Mesenchymal stem cell (in vitro differentiated cells and primary cell): Measurements from ENCODE around the gene APEH.
"Not testable (repeated sequence)": the region's sequence is repeated elsewhere in the genome, so short reads cannot be mapped to it uniquely, and the experiment has no call there.

Experiments used
- DNase-seq: peaks from one replicate; pipeline ENCODE4 v3.0.0-alpha.2; 2013
- H2AFZ ChIP-seq: one replicate; pipeline ENCODE4 v1.6.1; 2013; ENCODE audit warnings: low read depth, mild to moderate bottlenecking, control low read depth, inconsistent platforms, low read length, moderate library complexity
- H2AK5ac ChIP-seq: 2 replicates; pipeline ENCODE4 v1.6.1; 2013; ENCODE audit warnings: low read length, moderate library complexity, mild to moderate bottlenecking, inconsistent platforms; ENCODE audit not compliant: severe bottlenecking
- H2BK120ac ChIP-seq: one replicate; pipeline ENCODE4 v1.6.1; 2013; ENCODE audit warnings: low read depth, mild to moderate bottlenecking, inconsistent platforms, low read length, moderate library complexity
- H2BK12ac ChIP-seq, 2 experiments: one replicate each; pipeline ENCODE4 v1.6.1; 2013; ENCODE audit warnings: inconsistent platforms in 2 of 2, low read length in 2 of 2, mild to moderate bottlenecking in 2 of 2, moderate library complexity in 2 of 2, control low read depth in 1 of 2
- H2BK15ac ChIP-seq: one replicate; pipeline ENCODE4 v1.6.1; 2013; ENCODE audit warnings: mild to moderate bottlenecking, low read depth, inconsistent platforms; ENCODE audit not compliant: poor library complexity, severe bottlenecking
- H2BK5ac ChIP-seq: 2 replicates; pipeline ENCODE4 v1.6.1; 2013; ENCODE audit warnings: low read depth, mild to moderate bottlenecking, low read length, control low read depth, inconsistent platforms; ENCODE audit not compliant: poor library complexity, severe bottlenecking
- H3K14ac ChIP-seq, 2 experiments: one replicate each; pipeline ENCODE4 v1.6.1; 2013; ENCODE audit warnings: inconsistent platforms in 2 of 2, low read length in 2 of 2, control low read depth in 1 of 2, mild to moderate bottlenecking in 1 of 2, moderate library complexity in 1 of 2
- H3K18ac ChIP-seq, 2 experiments: one replicate each; pipeline ENCODE4 v1.6.1; 2013; ENCODE audit warnings: inconsistent platforms in 2 of 2, low read length in 2 of 2, control low read depth in 1 of 2, low read depth in 1 of 2, mild to moderate bottlenecking in 1 of 2
- H3K23ac ChIP-seq, 2 experiments: one replicate each; pipeline ENCODE4 v1.6.1; 2013; ENCODE audit warnings: inconsistent platforms in 2 of 2, low read length in 2 of 2, mild to moderate bottlenecking in 2 of 2, moderate library complexity in 2 of 2, control low read depth in 1 of 2
- H3K27ac ChIP-seq: 2 replicates; pipeline ENCODE4 v1.5.1; 2013; ENCODE audit warnings: mild to moderate bottlenecking, moderate library complexity, low read length, control low read depth, inconsistent platforms; ENCODE audit not compliant: poor library complexity, severe bottlenecking
- H3K27me3 ChIP-seq, 2 experiments: 2 replicates each; pipeline versions ENCODE4 v1.6.1 to v1.7.0; 2013; ENCODE audit warnings: low read length in 2 of 2, mild to moderate bottlenecking in 2 of 2, moderate library complexity in 2 of 2, control low read depth in 1 of 2, inconsistent platforms in 1 of 2; ENCODE audit not compliant: control insufficient read depth in 1 of 2, insufficient read depth in 1 of 2
- H3K36me3 ChIP-seq, 2 experiments: 2 replicates each; pipeline versions ENCODE4 v1.6.1 to v1.7.0; 2013; ENCODE audit warnings: low read length in 2 of 2, control low read depth in 1 of 2, inconsistent platforms in 1 of 2, low read depth in 1 of 2, mild to moderate bottlenecking in 1 of 2; ENCODE audit not compliant: insufficient read depth in 2 of 2, control insufficient read depth in 1 of 2
- H3K4ac ChIP-seq, 2 experiments: one replicate each; pipeline ENCODE4 v1.6.1; 2013; ENCODE audit warnings: inconsistent platforms in 2 of 2, low read length in 2 of 2, mild to moderate bottlenecking in 2 of 2, moderate library complexity in 2 of 2, control low read depth in 1 of 2, low read depth in 1 of 2
- H3K4me1 ChIP-seq: 2 replicates; pipeline ENCODE4 v1.6.1; 2013; ENCODE audit warnings: low read depth, low read length, control low read depth; ENCODE audit not compliant: control insufficient read depth, insufficient read depth
- H3K4me2 ChIP-seq: 2 replicates; pipeline ENCODE4 v1.6.1; 2013; ENCODE audit warnings: low read length, mild to moderate bottlenecking, inconsistent platforms; ENCODE audit not compliant: poor library complexity, severe bottlenecking
- H3K4me3 ChIP-seq, 2 experiments: 2 replicates each; pipeline versions ENCODE4 v1.5.1 to v1.7.0; 2013; ENCODE audit warnings: low read length in 2 of 2, mild to moderate bottlenecking in 2 of 2, control low read depth in 1 of 2, low read depth in 1 of 2; ENCODE audit not compliant: insufficient read depth in 1 of 2
- H3K79me1 ChIP-seq: replicated peaks from 2 replicates; pipeline ENCODE4 v1.6.1; 2013; ENCODE audit warnings: mild to moderate bottlenecking, control low read depth, low read length, inconsistent platforms; ENCODE audit not compliant: poor library complexity, severe bottlenecking
- H3K9ac ChIP-seq: 2 replicates; pipeline ENCODE4 v1.7.0; 2013; ENCODE audit warnings: mild to moderate bottlenecking, low read length, moderate library complexity
- H3K9me3 ChIP-seq: 2 replicates; pipeline ENCODE4 v1.7.0; 2013; ENCODE audit warnings: mild to moderate bottlenecking, low read length; ENCODE audit not compliant: control insufficient read depth
- H4K8ac ChIP-seq: one replicate; pipeline ENCODE4 v1.6.1; 2013; ENCODE audit warnings: inconsistent platforms, mild to moderate bottlenecking, low read length, moderate library complexity
- H4K91ac ChIP-seq: one replicate; pipeline ENCODE4 v1.6.1; 2013; ENCODE audit warnings: mild to moderate bottlenecking, low read length, inconsistent platforms
- WGBS: methylation state at CpG from one replicate; pipeline ENCODE4 v1.1.7; 2013; ENCODE audit warnings: mixed read lengths; 5-methylcytosine and 5-hydroxymethylcytosine counted together

Gene APEH

DNA sequence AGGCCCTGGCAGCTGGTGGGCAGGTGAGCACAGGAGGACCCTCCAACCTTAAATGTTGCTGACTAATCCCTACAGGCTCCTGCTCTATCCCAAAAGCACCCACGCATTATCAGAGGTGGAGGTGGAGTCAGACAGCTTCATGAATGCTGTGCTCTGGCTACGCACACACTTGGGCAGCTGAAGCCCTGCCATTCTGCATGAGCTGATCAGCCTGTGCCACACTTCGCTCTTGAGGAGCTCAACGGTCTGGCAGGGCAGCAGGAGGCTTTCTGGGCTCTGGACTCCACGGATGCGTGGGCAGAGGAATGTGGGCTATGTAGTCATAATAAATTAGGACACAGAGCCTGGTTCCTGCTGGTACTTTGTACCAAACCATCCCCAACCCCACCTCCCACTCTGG is 9.0 kb downstream of the APEH start:
- Histone ChIP-seq H3K18ac (no peak overlapping the region), H2BK15ac (no peak overlapping the region), H4K8ac (no peak overlapping the region), H3K23ac (no peak overlapping the region), H3K27me3 (no peaks in the 10 kb centered on the region), H2BK5ac (no peak overlapping the region), H2BK12ac (no peak overlapping the region), H2BK120ac (no peak overlapping the region), H3K4ac (no peak overlapping the region), H3K9me3 (no peaks in the 10 kb centered on the region), H3K9ac (no peak overlapping the region), H2AK5ac (no peak overlapping the region), H2AFZ (no peak overlapping the region), H3K79me1 (peaks cover 19% of the 10 kb centered on the region), H3K36me3 (peaks cover 63 to 67% of the 10 kb centered on the region in 2 experiments), H3K14ac (no peak overlapping the region), H3K4me3 (no peak overlapping the region), H4K91ac (no peak overlapping the region), H3K27ac (peak overlapping the region; percentile 91), H3K4me2 (no peak overlapping the region), H3K4me1 (peaks cover 28% of the 10 kb centered on the region)
- no peak for DNase-seq
- WGBS, result 100% methylated on average over 3 of the region's 6 CpGs

- not testable (repeated sequence) for H3K23ac ChIP-seq, DNase-seq, H4K8ac ChIP-seq, H2BK5ac ChIP-seq, H3K14ac ChIP-seq, H3K79me1 ChIP-seq, H2AFZ ChIP-seq, H2BK15ac ChIP-seq, H3K27me3 ChIP-seq, H4K91ac ChIP-seq, H2BK12ac ChIP-seq, H3K9ac ChIP-seq, H3K27ac ChIP-seq, H3K4ac ChIP-seq, H3K4me2 ChIP-seq, H2AK5ac ChIP-seq, H3K9me3 ChIP-seq, H2BK120ac ChIP-seq, H3K4me3 ChIP-seq, H3K18ac ChIP-seq
- Histone ChIP-seq H3K36me3 (peaks cover 50 to 54% of the 10 kb centered on the region in 2 experiments), H3K4me1 (peaks cover 31% of the 10 kb centered on the region)
- 100% methylated on average over 2 of the region's 2 CpGs for WGBS
Measured at GRCh38 chr3:49684453-49684852, 10.3 kb downstream of the APEH start.

GRCh38 chr3:49685103-49685502 is 11.0 kb downstream of the APEH start:
- H4K8ac ChIP-seq, H3K9ac ChIP-seq, H2BK120ac ChIP-seq, H2BK12ac ChIP-seq, H3K14ac ChIP-seq, H3K4me2 ChIP-seq, H4K91ac ChIP-seq, H2AK5ac ChIP-seq, H3K4ac ChIP-seq, H3K23ac ChIP-seq, H2AFZ ChIP-seq, H3K27ac ChIP-seq, H3K4me3 ChIP-seq, H3K18ac ChIP-seq, H3K9me3 ChIP-seq, DNase-seq, H2BK15ac ChIP-seq, H2BK5ac ChIP-seq, H3K27me3 ChIP-seq: not testable (repeated sequence)
- WGBS, result 100% methylated on average over 2 of the region's 10 CpGs
- H3K4me1 ChIP-seq, result peaks cover 31% of the 10 kb centered on the region
- peaks cover 44 to 48% of the 10 kb centered on the region in 2 experiments for H3K36me3 ChIP-seq
- peaks cover 12% of the 10 kb centered on the region for H3K79me1 ChIP-seq

- not testable (repeated sequence) for DNase-seq, H3K18ac ChIP-seq, H2BK120ac ChIP-seq, H2BK12ac ChIP-seq, H3K4me3 ChIP-seq, H2AFZ ChIP-seq, H3K9me3 ChIP-seq, H3K4ac ChIP-seq, H3K4me2 ChIP-seq, H2BK15ac ChIP-seq, H3K27ac ChIP-seq, H2BK5ac ChIP-seq, H4K8ac ChIP-seq, H2AK5ac ChIP-seq, H3K27me3 ChIP-seq, H3K23ac ChIP-seq, H3K9ac ChIP-seq, H3K14ac ChIP-seq, H4K91ac ChIP-seq
- H3K36me3 ChIP-seq, result peaks cover 36 to 40% of the 10 kb centered on the region in 2 experiments
- H3K79me1 ChIP-seq, result peaks cover 12% of the 10 kb centered on the region
- WGBS, result 40% methylated on average over 30 of the region's 36 CpGs
- H3K4me1 ChIP-seq, result peaks cover 36% of the 10 kb centered on the region
Measured at GRCh38 chr3:49685846-49686245, 11.7 kb downstream of the APEH start.
